Activated naive CD4-positive, alpha-beta T cell treated with anti-CD3 and anti-CD28 coated beads, Interleukin-2, amount 10 ng/mL, durations not matched to agents 7 days and 5 days (primary cell): Measurements from ENCODE around the gene P4HA1.
A peak's percentile ranks its signal among the peaks of the same experiment; 100 is the strongest.
"Not testable (repeated sequence)": the region's sequence is repeated elsewhere in the genome, so short reads cannot be mapped to it uniquely, and the experiment has no call there.

Experiments used
- CTCF ChIA-PET: fragments of 350-600 bp; sonication (Branson Sonifier 250); formaldehyde crosslinking; loops from one replicate; lab custom pipeline; 2021; ENCODE audit warnings: antibody characterized with exemption; lab: Charles Lee
- DNase-seq: peaks from one replicate; pipeline ENCODE4 v3.0.0-alpha.2; 2020
- H3K27ac Mint-ChIP-seq: one replicate; pipeline ENCODE4 v1.8.0; 2021; ENCODE audit warnings: mild to moderate bottlenecking, moderate library complexity, mixed read lengths
- H3K27me3 Mint-ChIP-seq: one replicate; pipeline ENCODE4 v1.8.0; 2021; ENCODE audit warnings: mild to moderate bottlenecking, mixed read lengths
- H3K36me3 Mint-ChIP-seq: one replicate; pipeline ENCODE4 v1.8.0; 2021; ENCODE audit warnings: mixed read lengths
- H3K4me1 Mint-ChIP-seq: one replicate; pipeline ENCODE4 v1.8.0; 2021; ENCODE audit warnings: mixed read lengths
- H3K4me3 Mint-ChIP-seq: one replicate; pipeline ENCODE4 v1.8.0; 2021; ENCODE audit warnings: mild to moderate bottlenecking, moderate library complexity, mixed read lengths
- H3K9me3 Mint-ChIP-seq: one replicate; pipeline ENCODE4 v1.8.0; 2021; ENCODE audit warnings: mixed read lengths

Gene P4HA1

GRCh38 chr10:73112032-73112431 lies 15.4 kb upstream of the P4HA1 start:
- H3K9me3 Mint-ChIP-seq, H3K4me3 Mint-ChIP-seq, H3K27me3 Mint-ChIP-seq, H3K27ac Mint-ChIP-seq, DNase-seq: not testable (repeated sequence)
- Mint-ChIP-seq H3K36me3 (peaks cover 24% of the 10 kb centered on the region), H3K4me1 (peaks cover 18% of the 10 kb centered on the region)
- CTCF ChIA-PET = interaction anchor here (0.6 to 2.5 kb wide), 2 partner anchors 47 to 153 kb away, joined by 3 to 8 read pairs; no protein-coding TSS in a partner anchor

- CTCF ChIA-PET = interaction anchor here (1.4 to 2.5 kb wide), 4 partner anchors 11 to 48 kb away, joined by 3 to 8 read pairs (median 6); partner anchors contain the start of gene P4HA1
- no peaks in the 10 kb centered on the region for H3K27me3 Mint-ChIP-seq
- H3K27ac Mint-ChIP-seq = peak within 1 kb of the TSS; percentile 90
- peak; percentile 72 for DNase-seq
- peaks cover 8% of the 10 kb centered on the region for H3K9me3 Mint-ChIP-seq
- H3K4me3 Mint-ChIP-seq = peak within 1 kb of the TSS; percentile 79
- peaks cover 29% of the 10 kb centered on the region for H3K36me3 Mint-ChIP-seq
- H3K4me1 Mint-ChIP-seq = peaks cover 18% of the 10 kb centered on the region
These were observed 13.7 kb upstream of the P4HA1 start, which contains the start of gene NUDT13 for GRCh38 chr10:73110345-73110849. Gene NUDT13 (plus strand): TSS chr10:73110455. CDS start chr10:73114366, 3,911 bp downstream.

GRCh38 chr10:73109248-73109652 lies 12.6 kb upstream of the P4HA1 start:
- not testable (repeated sequence) for H3K9me3 Mint-ChIP-seq
- H3K36me3 Mint-ChIP-seq = peaks cover 29% of the 10 kb centered on the region

GRCh38 chr10:73106301-73106700 lies 9.6 kb upstream of the P4HA1 start:
- H3K4me3 Mint-ChIP-seq = no peak overlapping the region
- H3K9me3 Mint-ChIP-seq = peaks cover 8% of the 10 kb centered on the region
- H3K27ac Mint-ChIP-seq = no peak overlapping the region
- peaks cover 31% of the 10 kb centered on the region for H3K36me3 Mint-ChIP-seq
- no peaks in the 10 kb centered on the region for H3K27me3 Mint-ChIP-seq
- DNase-seq = no peak
- H3K4me1 Mint-ChIP-seq = peaks cover 15% of the 10 kb centered on the region
- CTCF ChIA-PET = no interaction called here

More at GRCh38 chr10:73109248-73109652, 12.6 kb upstream of the P4HA1 start:
- not testable (repeated sequence) for DNase-seq, H3K4me3 Mint-ChIP-seq, H3K27ac Mint-ChIP-seq, H3K27me3 Mint-ChIP-seq
- peaks cover 18% of the 10 kb centered on the region for H3K4me1 Mint-ChIP-seq
- CTCF ChIA-PET = interaction anchor here (0.6 to 1.5 kb wide), 3 partner anchors 10 to 60 kb away, joined by 3 read pairs; no protein-coding TSS in a partner anchor

- CTCF ChIA-PET = interaction anchor here (0.8 kb wide), 1 partner anchor 11 kb away, joined by 3 read pairs; the partner anchor contains the start of gene NUDT13
- Mint-ChIP-seq H3K4me1 (peaks cover 18% of the 10 kb centered on the region), H3K36me3 (peaks cover 4% of the 10 kb centered on the region), H3K9me3 (no peaks in the 10 kb centered on the region), H3K27me3 (peaks cover 8% of the 10 kb centered on the region), H3K27ac (no peak overlapping the region), H3K4me3 (no peak overlapping the region)
- DNase-seq = no peak
These were observed 2.5 kb upstream of the P4HA1 start for GRCh38 chr10:73099141-73099540.

GRCh38 chr10:73097305-73097670 lies 622 bp upstream of the P4HA1 start:
- CTCF ChIA-PET = interaction anchor here (0.6 to 4.2 kb wide), 8 partner anchors 10 to 71 kb away, joined by 3 to 29 read pairs (median 4); partner anchors contain the start of genes ECD, FAM149B1 and NUDT13
- Mint-ChIP-seq H3K36me3 (peaks cover 9% of the 10 kb centered on the region), H3K27me3 (peaks cover 8% of the 10 kb centered on the region), H3K9me3 (no peaks in the 10 kb centered on the region), H3K27ac (peak overlapping the region; percentile 93), H3K4me3 (peak overlapping the region; percentile 89), H3K4me1 (peaks cover 32% of the 10 kb centered on the region)
- no peak for DNase-seq

- CTCF ChIA-PET = interaction anchor here (0.7 to 4.2 kb wide), 12 partner anchors 8 to 134 kb away, joined by 3 to 29 read pairs (median 3); partner anchors contain the start of genes ECD, FAM149B1 and NUDT13
- peak overlapping the region; percentile 89 for H3K4me3 Mint-ChIP-seq
- no peaks in the 10 kb centered on the region for H3K9me3 Mint-ChIP-seq
- H3K27ac Mint-ChIP-seq = peak overlapping the region; percentile 93
- peak; percentile 82 for DNase-seq
- H3K27me3 Mint-ChIP-seq = peaks cover 8% of the 10 kb centered on the region
- H3K4me1 Mint-ChIP-seq = peaks cover 32% of the 10 kb centered on the region
- H3K36me3 Mint-ChIP-seq = peaks cover 15% of the 10 kb centered on the region
These were observed 621 bp downstream of the P4HA1 start for GRCh38 chr10:73096041-73096448.

GRCh38 chr10:73095481-73096021 lies 1.1 kb downstream of the P4HA1 start:
- H3K27me3 Mint-ChIP-seq = peaks cover 8% of the 10 kb centered on the region
- H3K36me3 Mint-ChIP-seq = peaks cover 15% of the 10 kb centered on the region
- H3K4me3 Mint-ChIP-seq = peak overlapping the region; percentile 89
- H3K4me1 Mint-ChIP-seq = peaks cover 32% of the 10 kb centered on the region
- H3K9me3 Mint-ChIP-seq = no peaks in the 10 kb centered on the region
- H3K27ac Mint-ChIP-seq = peak overlapping the region; percentile 93
- CTCF ChIA-PET = interaction anchor here (0.7 to 4.2 kb wide), 13 partner anchors 8 to 736 kb away, joined by 3 to 29 read pairs (median 3); partner anchors contain the start of genes ECD, FAM149B1 and NUDT13
- DNase-seq = peak; percentile 51

GRCh38 chr10:73094986-73095480 lies 1.6 kb downstream of the P4HA1 start:
- H3K4me3 Mint-ChIP-seq = peak overlapping the region; percentile 89
- H3K4me1 Mint-ChIP-seq = peaks cover 32% of the 10 kb centered on the region
- CTCF ChIA-PET = interaction anchor here (0.7 to 4.2 kb wide), 5 partner anchors 16 to 735 kb away, joined by 3 to 29 read pairs (median 5); partner anchors contain the start of gene NUDT13
- H3K36me3 Mint-ChIP-seq = peaks cover 13% of the 10 kb centered on the region
- no peak for DNase-seq
- no peaks in the 10 kb centered on the region for H3K9me3 Mint-ChIP-seq
- peaks cover 8% of the 10 kb centered on the region for H3K27me3 Mint-ChIP-seq
- peak overlapping the region; percentile 93 for H3K27ac Mint-ChIP-seq

GRCh38 chr10:73093922-73094850 lies 2.5 kb downstream of the P4HA1 start:
- Mint-ChIP-seq H3K27ac (no peak overlapping the region), H3K4me1 (peaks cover 32% of the 10 kb centered on the region), H3K36me3 (peaks cover 13% of the 10 kb centered on the region), H3K4me3 (peak overlapping the region; percentile 89), H3K9me3 (no peaks in the 10 kb centered on the region), H3K27me3 (peaks cover 8% of the 10 kb centered on the region)
- DNase-seq = no peak
- CTCF ChIA-PET = interaction anchor here (1.5 to 4.2 kb wide), 3 partner anchors 16 to 64 kb away, joined by 5 to 29 read pairs (median 6); partner anchors contain the start of gene NUDT13

GRCh38 chr10:73092830-73093229 lies 3.8 kb downstream of the P4HA1 start:
- H3K9me3 Mint-ChIP-seq = no peaks in the 10 kb centered on the region
- H3K4me1 Mint-ChIP-seq = peaks cover 35% of the 10 kb centered on the region
- no peak overlapping the region for H3K4me3 Mint-ChIP-seq
- no peak overlapping the region for H3K27ac Mint-ChIP-seq
- no peak for DNase-seq
- H3K27me3 Mint-ChIP-seq = peaks cover 8% of the 10 kb centered on the region
- H3K36me3 Mint-ChIP-seq = peaks cover 17% of the 10 kb centered on the region
- CTCF ChIA-PET = interaction anchor here (0.6 kb wide), 1 partner anchor 31 kb away, joined by 3 read pairs; no protein-coding TSS in a partner anchor

- Mint-ChIP-seq H3K4me1 (peaks cover 12% of the 10 kb centered on the region), H3K27ac (no peak overlapping the region), H3K9me3 (no peaks in the 10 kb centered on the region), H3K36me3 (peaks cover 19% of the 10 kb centered on the region), H3K27me3 (no peaks in the 10 kb centered on the region), H3K4me3 (no peak overlapping the region)
- DNase-seq = no peak
- CTCF ChIA-PET = interaction anchor here (1.2 kb wide), 1 partner anchor 8 kb away, joined by 3 read pairs; no protein-coding TSS in a partner anchor
These were observed 8.4 kb downstream of the P4HA1 start for GRCh38 chr10:73088304-73088703.

- no peak for DNase-seq
- H3K4me1 Mint-ChIP-seq = peaks cover 9% of the 10 kb centered on the region
- H3K9me3 Mint-ChIP-seq = no peaks in the 10 kb centered on the region
- no peak overlapping the region for H3K4me3 Mint-ChIP-seq
- H3K27me3 Mint-ChIP-seq = no peaks in the 10 kb centered on the region
- CTCF ChIA-PET = no interaction called here
- no peak overlapping the region for H3K27ac Mint-ChIP-seq
- peaks cover 19% of the 10 kb centered on the region for H3K36me3 Mint-ChIP-seq
These were observed 9.8 kb downstream of the P4HA1 start for GRCh38 chr10:73086816-73087215.
